GM12872 (cell line): ENCODE measurements around the gene RBBP7.

Experiments used
- TF ChIP-seq, protein P1 (sequence below): IDR thresholded peaks from 3 replicates; pipeline ENCODE4 v1.5.1; 2011; ENCODE audit warnings: low read depth, mild to moderate bottlenecking, low read length, moderate library complexity; ENCODE audit not compliant: insufficient read depth

RBBP7 gene

DNA sequence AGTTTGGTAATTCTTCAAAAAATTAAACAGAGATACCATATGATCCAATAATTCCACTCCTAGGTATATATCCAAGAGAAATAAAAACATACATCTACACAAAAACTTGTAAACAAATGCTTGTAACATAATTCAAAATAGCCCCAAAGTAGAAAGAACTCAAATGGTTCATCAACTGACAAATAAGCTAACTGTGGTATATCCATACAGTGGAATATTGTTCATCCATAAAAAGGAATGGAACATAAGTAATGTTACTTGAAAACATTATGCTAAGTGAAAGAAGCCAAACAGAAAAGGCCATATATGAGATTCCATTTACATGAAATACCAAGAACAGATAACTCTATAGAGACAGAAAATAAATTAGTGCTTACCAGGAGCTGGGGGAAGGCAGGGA is 13.4 kb downstream of the RBBP7 start:
- TF ChIP-seq, protein P1, sequence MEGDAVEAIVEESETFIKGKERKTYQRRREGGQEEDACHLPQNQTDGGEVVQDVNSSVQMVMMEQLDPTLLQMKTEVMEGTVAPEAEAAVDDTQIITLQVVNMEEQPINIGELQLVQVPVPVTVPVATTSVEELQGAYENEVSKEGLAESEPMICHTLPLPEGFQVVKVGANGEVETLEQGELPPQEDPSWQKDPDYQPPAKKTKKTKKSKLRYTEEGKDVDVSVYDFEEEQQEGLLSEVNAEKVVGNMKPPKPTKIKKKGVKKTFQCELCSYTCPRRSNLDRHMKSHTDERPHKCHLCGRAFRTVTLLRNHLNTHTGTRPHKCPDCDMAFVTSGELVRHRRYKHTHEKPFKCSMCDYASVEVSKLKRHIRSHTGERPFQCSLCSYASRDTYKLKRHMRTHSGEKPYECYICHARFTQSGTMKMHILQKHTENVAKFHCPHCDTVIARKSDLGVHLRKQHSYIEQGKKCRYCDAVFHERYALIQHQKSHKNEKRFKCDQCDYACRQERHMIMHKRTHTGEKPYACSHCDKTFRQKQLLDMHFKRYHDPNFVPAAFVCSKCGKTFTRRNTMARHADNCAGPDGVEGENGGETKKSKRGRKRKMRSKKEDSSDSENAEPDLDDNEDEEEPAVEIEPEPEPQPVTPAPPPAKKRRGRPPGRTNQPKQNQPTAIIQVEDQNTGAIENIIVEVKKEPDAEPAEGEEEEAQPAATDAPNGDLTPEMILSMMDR: no peak

DNA sequence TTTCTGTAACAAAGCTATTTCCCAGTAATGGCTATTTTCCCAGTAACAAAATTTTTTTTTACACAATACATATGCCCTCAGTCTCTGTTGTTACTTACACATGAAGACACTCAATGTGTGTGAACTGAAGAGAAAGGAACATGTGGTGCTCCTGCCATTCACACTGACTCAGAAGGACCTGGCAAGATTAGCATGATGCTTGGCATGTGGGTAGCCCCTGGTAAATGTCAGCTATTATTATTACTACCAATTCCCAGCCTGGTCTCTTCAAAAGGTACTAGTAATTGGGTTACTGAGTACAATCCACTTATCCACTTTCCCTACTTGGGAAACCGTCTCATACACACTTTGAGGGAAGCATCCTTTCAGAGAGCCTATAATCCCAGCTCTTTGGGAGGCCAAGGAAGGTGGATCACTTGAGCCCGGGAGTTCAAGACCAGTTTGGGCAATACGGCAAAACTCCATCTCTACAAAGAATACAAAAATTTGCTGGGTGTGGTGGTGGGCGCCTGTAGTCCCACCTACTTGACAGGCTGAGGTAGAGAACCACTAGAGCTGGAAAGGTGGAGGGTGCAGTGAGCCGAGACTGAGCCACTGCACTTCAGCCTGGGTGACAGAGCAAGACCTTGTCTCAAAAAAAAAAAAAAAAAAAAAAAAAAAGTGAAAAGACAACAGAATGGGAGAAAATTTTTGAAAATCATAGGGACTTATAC is 14.6 kb downstream of the RBBP7 start:
- TF ChIP-seq, protein P1: no peak

DNA sequence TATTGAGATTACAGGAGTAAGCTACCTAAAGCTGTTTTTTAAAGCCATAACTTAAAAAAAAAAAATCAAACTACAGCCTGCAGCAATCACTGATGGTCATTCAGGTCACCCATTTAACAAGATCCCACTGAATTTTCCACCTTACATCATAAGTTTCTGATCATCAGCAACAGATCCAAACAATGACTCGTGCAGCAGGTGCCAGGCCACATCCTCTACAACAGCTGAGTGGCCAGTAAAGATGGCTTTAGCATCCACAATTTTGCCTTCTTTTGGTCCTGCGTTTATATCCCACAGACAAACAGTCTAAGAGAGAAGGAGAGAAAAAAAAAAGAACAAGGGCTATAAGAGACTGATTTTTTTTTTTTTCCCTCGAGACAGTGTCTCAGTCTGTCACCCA is 16.6 kb downstream of the RBBP7 start:
- TF ChIP-seq, protein P1: no peak

DNA sequence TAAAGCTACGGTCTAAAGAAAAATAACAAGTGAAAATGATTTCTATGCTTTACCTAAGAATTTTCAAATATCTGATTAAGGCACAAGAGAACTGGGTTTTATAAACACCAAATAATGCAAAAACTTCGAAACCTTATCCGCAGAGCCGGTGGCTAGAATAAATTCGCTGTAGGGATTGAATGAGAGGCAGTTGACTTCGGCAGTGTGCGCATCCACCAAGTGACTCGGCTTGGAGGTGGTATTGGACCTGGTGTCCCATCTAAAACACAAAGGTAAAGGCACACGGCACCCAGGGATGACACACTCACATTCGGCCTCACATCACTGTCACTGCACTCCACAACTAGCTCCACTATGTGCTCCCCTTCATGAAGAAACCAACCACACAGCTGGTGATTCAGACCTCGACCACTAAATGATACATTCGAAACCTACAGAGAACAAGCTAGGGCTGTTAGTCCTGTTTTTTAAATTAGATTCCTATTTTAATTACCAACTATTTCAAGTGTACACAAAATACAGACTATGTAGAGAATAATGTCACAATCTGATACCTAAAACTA is 17.5 kb downstream of the RBBP7 start:
- TF ChIP-seq, protein P1: no peak

DNA sequence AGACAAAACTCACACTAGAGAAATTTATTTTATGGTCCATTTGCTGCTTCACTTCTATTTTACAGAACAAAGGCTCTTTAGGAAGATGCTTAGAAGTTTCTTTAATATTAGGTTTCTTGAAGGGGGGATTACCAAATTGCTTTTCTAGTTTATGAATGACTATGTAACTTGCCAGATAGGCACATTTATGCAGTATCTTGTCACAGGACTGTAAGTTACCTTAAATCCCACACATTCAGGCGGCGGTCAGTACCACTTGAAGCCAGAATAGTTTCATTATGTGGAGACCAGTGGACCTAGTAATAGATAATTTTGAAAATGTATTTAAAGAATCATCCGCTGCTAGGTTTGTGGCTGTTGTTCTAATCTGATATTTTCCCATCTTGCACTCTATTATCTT is 18.3 kb downstream of the RBBP7 start:
- TF ChIP-seq, protein P1: no peak

DNA sequence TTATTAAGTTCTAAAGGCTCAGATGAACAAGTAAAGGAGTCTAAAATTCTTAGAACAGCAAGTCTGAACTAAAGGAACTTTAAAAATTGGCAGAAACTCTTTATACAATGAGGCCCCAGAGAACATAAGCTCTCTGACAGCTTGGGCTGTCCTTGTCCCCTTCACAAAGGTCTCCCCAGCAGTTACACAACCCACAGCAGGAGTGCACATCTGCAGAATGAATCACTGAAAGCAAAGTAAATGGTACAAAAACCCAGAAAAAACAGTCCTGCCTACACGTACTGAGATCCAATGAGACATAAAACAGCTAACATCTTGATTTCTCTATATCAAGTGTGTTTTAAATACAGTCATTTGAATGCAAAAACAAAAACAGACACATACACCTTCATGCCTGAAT is 18.7 kb downstream of the RBBP7 start:
- TF ChIP-seq, protein P1: no peak

DNA sequence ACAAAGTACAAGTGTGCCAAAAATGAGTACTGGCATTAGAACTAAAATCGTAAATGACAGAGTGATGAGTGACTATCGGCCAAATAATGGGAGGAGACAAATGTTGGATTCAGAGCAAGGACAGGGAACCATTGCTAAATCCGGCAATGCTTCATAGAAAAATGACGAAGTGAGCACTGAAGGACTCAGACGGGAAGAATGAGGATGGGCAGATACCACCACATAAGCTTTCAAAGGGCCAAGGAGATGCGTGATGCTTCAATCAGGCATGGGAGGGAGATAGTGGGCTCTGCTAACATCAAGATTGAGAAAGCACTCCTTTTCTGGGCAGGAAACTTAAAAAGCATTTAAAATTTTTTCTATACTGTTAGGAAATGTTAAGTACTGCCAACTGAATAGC is 21.6 kb downstream of the RBBP7 start:
- TF ChIP-seq, protein P1: no peak

DNA sequence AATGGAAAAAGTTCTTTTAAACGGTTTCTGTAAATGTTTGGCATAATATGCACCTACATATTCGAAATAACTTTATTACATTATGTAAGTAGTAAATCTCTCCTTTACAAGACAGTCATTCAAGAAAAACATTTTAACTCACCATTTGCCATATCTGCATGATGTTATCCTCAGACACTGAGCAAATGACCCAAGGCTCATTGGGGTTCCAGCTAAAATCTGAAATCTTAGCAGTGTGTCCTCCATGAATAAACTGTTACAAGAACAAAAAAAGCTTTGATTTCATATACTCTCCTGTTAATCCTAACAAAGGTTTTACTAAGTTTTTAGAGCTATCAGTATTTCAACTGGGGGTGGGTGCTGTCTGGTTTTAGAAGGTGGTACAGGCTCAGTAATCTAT is 24.5 kb downstream of the RBBP7 start:
- TF ChIP-seq, protein P1: no peak
